ENCODE data around the gene PREP. TPM values are rescaled to one million over a fixed set of nuclear protein-coding genes. Genes with fewer than 3 reads are reported as not detected.

PREP gene
- total and polyA plus RNA-seq, 4 donors: 14.1 to 21.8 (median 18.9) TPM

GRCh38 chr6:105282631-105283585 lies 120.0 kb downstream of the PREP start:
- H3K27me3 ChIP-seq (ENCODE audit: control insufficient read depth in 1 of 2, insufficient read depth in 2 of 2, low read length in 1 of 2): no peaks in the 10 kb centered on the region
- no peak overlapping the region for H3K27ac ChIP-seq (ENCODE audit: low read depth in 1 of 2, low read length in 2 of 2)
- DNase-seq: no peak
- H3K4me1 ChIP-seq (ENCODE audit: control insufficient read depth in 1 of 2, insufficient read depth in 2 of 2, low read length in 2 of 2): no peaks in the 10 kb centered on the region
- WGBS, 2 donors: 81 to 91% methylated on average over 18 of the region's 18 CpGs
- no peak overlapping the region for H3K4me3 ChIP-seq (ENCODE audit: low read length in 2 of 2)
- intact Hi-C loops (cut with DNase I): no loop called here
- H3K36me3 ChIP-seq (ENCODE audit: control insufficient read depth in 1 of 2, insufficient read depth in 2 of 2, low read length in 1 of 2): peaks cover 0 to 13% of the 10 kb centered on the region in 2 donors
- no peak for ATAC-seq (ENCODE audit: low FRiP score)
- no peaks in the 10 kb centered on the region for H3K9me3 ChIP-seq (ENCODE audit: control insufficient read depth, low read length)

DNA sequence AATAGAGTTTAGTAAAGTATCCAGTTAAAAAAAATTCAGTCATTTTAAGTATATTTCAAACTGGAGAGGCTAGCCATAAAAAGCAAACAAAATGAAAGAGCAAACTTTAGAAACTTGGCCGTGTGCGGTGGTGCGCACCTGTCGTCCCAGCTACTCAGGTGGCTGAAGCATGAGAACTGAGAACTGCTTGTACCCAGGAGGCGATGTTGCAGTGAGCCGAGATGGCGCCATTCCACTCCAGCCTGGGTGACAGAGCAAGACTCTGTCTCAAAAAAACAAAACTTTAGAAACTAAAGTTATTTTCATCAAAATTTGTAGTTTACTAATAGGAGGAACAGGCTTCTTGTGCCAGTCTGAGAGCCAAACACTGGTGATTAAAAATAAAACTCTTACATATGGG lies 122.8 kb downstream of the PREP start:
- no peak for DNase-seq
- H3K9me3 ChIP-seq (ENCODE audit: control insufficient read depth, low read length): no peaks in the 10 kb centered on the region
- intact Hi-C loops (cut with DNase I): no loop called here
- no peaks in the 10 kb centered on the region for H3K4me1 ChIP-seq (ENCODE audit: control insufficient read depth in 1 of 2, insufficient read depth in 2 of 2, low read length in 2 of 2)
- H3K27ac ChIP-seq (ENCODE audit: low read depth in 1 of 2, low read length in 2 of 2): no peak overlapping the region
- 96 to 97% methylated on average over 7 of the region's 7 CpGs for whole genome bisulfite sequencing, 2 donors
- H3K36me3 ChIP-seq (ENCODE audit: control insufficient read depth in 1 of 2, insufficient read depth in 2 of 2, low read length in 1 of 2): peaks cover 0 to 13% of the 10 kb centered on the region in 2 donors
- H3K27me3 ChIP-seq (ENCODE audit: control insufficient read depth in 1 of 2, insufficient read depth in 2 of 2, low read length in 1 of 2): no peaks in the 10 kb centered on the region
- no peak for ATAC-seq (ENCODE audit: low FRiP score)
- H3K4me3 ChIP-seq (ENCODE audit: low read length in 2 of 2): no peak overlapping the region

- ATAC-seq (ENCODE audit: low FRiP score): no peak
- no peak overlapping the region for H3K27ac ChIP-seq (ENCODE audit: low read depth in 1 of 2, low read length in 2 of 2)
- no peak overlapping the region for H3K4me3 ChIP-seq (ENCODE audit: low read length in 2 of 2)
- intact Hi-C loops (cut with DNase I): no loop called here
- H3K36me3 ChIP-seq (ENCODE audit: control insufficient read depth in 1 of 2, insufficient read depth in 2 of 2, low read length in 1 of 2): peaks cover 0 to 13% of the 10 kb centered on the region in 2 donors
- H3K4me1 ChIP-seq (ENCODE audit: control insufficient read depth in 1 of 2, insufficient read depth in 2 of 2, low read length in 2 of 2): no peaks in the 10 kb centered on the region
- 94 to 95% methylated on average over 3 of the region's 3 CpGs for WGBS, 2 donors
- H3K9me3 ChIP-seq (ENCODE audit: control insufficient read depth, low read length): no peaks in the 10 kb centered on the region
- no peaks in the 10 kb centered on the region for H3K27me3 ChIP-seq (ENCODE audit: control insufficient read depth in 1 of 2, insufficient read depth in 2 of 2, low read length in 1 of 2)
- no peak for DNase-seq
Measured at GRCh38 chr6:105279463-105279862, 123.4 kb downstream of the PREP start.

GRCh38 chr6:105278813-105279212 lies 124.1 kb downstream of the PREP start:
- no peak overlapping the region for H3K27ac ChIP-seq (ENCODE audit: low read depth in 1 of 2, low read length in 2 of 2)
- H3K4me3 ChIP-seq (ENCODE audit: low read length in 2 of 2): no peak overlapping the region
- H3K9me3 ChIP-seq (ENCODE audit: control insufficient read depth, low read length): no peaks in the 10 kb centered on the region
- no peaks in the 10 kb centered on the region for H3K27me3 ChIP-seq (ENCODE audit: control insufficient read depth in 1 of 2, insufficient read depth in 2 of 2, low read length in 1 of 2)
- no peaks in the 10 kb centered on the region for H3K4me1 ChIP-seq (ENCODE audit: control insufficient read depth in 1 of 2, insufficient read depth in 2 of 2, low read length in 2 of 2)
- no peak for ATAC-seq (ENCODE audit: low FRiP score)
- 34 to 66% methylated on average over 3 of the region's 3 CpGs for WGBS, 2 donors
- H3K36me3 ChIP-seq (ENCODE audit: control insufficient read depth in 1 of 2, insufficient read depth in 2 of 2, low read length in 1 of 2): peaks cover 0 to 13% of the 10 kb centered on the region in 2 donors
- intact Hi-C loops (cut with DNase I): no loop called here
- no peak for DNase-seq

DNA sequence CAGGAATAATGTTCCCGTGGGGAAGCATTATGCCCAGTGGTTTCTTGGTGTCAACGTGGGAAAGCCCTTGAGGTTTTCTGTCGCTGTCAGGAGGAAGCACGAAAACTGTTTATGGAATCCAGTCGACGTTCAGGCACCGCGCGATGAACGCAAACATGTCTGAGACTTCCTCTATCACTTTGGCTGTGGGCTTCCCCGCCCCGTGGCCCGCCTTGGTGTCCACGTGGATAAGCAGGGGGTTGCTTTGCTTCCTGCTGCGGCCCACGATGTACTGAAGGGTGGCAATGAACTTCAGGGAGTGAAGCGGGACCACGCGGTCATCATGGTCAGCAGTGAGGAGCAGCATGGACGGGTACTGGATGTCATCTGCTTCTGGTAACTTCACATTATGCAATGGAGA lies 124.8 kb downstream of the PREP start:
- no peak for DNase-seq
- peaks cover 0 to 13% of the 10 kb centered on the region in 2 donors for H3K36me3 ChIP-seq (ENCODE audit: control insufficient read depth in 1 of 2, insufficient read depth in 2 of 2, low read length in 1 of 2)

DNA sequence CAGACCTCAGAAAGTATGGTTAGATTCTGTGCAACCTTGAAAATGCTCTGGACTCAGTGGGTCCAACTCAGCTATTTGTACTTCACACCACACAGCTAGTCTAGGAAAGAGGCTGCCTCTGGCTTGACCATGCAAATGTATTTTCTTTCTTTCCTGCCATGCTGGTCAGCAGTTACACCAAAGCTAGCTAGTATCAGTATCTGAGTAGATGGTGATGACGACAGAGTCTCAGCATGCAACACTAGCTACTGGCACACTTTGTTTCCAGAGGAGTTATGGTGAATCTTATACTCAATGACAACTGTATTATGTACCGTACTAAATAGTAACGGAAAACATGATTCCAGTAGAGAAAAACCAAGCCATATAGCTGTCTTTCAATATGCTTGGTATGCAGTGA lies 126.5 kb downstream of the PREP start:
- no peak overlapping the region for H3K4me3 ChIP-seq (ENCODE audit: low read length in 2 of 2)
- no peaks in the 10 kb centered on the region for H3K4me1 ChIP-seq (ENCODE audit: control insufficient read depth in 1 of 2, insufficient read depth in 2 of 2, low read length in 2 of 2)
- H3K27me3 ChIP-seq (ENCODE audit: control insufficient read depth in 1 of 2, insufficient read depth in 2 of 2, low read length in 1 of 2): no peaks in the 10 kb centered on the region
- H3K9me3 ChIP-seq (ENCODE audit: control insufficient read depth, low read length): no peaks in the 10 kb centered on the region
- peaks cover 0 to 9% of the 10 kb centered on the region in 2 donors for H3K36me3 ChIP-seq (ENCODE audit: control insufficient read depth in 1 of 2, insufficient read depth in 2 of 2, low read length in 1 of 2)
- intact Hi-C loops (cut with DNase I): no loop called here
- ATAC-seq (ENCODE audit: low FRiP score): no peak
- no peak for DNase-seq
- H3K27ac ChIP-seq (ENCODE audit: low read depth in 1 of 2, low read length in 2 of 2): no peak overlapping the region
- WGBS, 2 donors: 93 to 96% methylated on average over 3 of the region's 3 CpGs

More for the DNA sequence above, 124.8 kb downstream of the PREP start:
- intact Hi-C loops (cut with DNase I): no loop called here
- Histone ChIP-seq H3K27ac (ENCODE audit: low read depth in 1 of 2, low read length in 2 of 2) (no peak overlapping the region), H3K27me3 (ENCODE audit: control insufficient read depth in 1 of 2, insufficient read depth in 2 of 2, low read length in 1 of 2) (no peaks in the 10 kb centered on the region), H3K4me3 (ENCODE audit: low read length in 2 of 2) (no peak overlapping the region), H3K4me1 (ENCODE audit: control insufficient read depth in 1 of 2, insufficient read depth in 2 of 2, low read length in 2 of 2) (no peaks in the 10 kb centered on the region), H3K9me3 (ENCODE audit: control insufficient read depth, low read length) (no peaks in the 10 kb centered on the region)
- WGBS, 2 donors: 85 to 86% methylated on average over 20 of the region's 20 CpGs
- ATAC-seq (ENCODE audit: low FRiP score): no peak

DNA sequence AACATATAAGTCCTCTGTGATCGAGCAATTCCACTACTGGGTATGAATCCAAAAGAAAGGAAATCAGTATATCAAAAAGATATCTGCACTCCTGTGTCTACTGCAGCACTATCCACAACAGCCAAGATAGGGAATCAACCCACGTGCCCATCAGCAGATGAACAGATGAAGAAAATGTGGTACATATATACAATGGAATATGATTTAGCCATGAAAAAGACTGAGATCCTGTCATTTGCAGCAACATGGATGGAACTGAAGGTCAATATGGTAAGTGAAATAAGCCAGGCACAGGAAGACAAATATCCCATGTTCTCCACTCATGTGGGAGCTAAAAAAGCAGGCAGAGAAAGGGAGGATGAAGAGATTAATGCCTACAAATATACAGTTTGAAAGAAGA lies 127.3 kb downstream of the PREP start:
- no peak for ATAC-seq (ENCODE audit: low FRiP score)
- peaks cover 0 to 5% of the 10 kb centered on the region in 2 donors for H3K36me3 ChIP-seq (ENCODE audit: control insufficient read depth in 1 of 2, insufficient read depth in 2 of 2, low read length in 1 of 2)
- intact Hi-C loops (cut with DNase I): no loop called here
- no peak for DNase-seq
- no peak overlapping the region for H3K4me3 ChIP-seq (ENCODE audit: low read length in 2 of 2)
- no peak overlapping the region for H3K27ac ChIP-seq (ENCODE audit: low read depth in 1 of 2, low read length in 2 of 2)
- H3K27me3 ChIP-seq (ENCODE audit: control insufficient read depth in 1 of 2, insufficient read depth in 2 of 2, low read length in 1 of 2): no peaks in the 10 kb centered on the region
- no peaks in the 10 kb centered on the region for H3K9me3 ChIP-seq (ENCODE audit: control insufficient read depth, low read length)
- no peaks in the 10 kb centered on the region for H3K4me1 ChIP-seq (ENCODE audit: control insufficient read depth in 1 of 2, insufficient read depth in 2 of 2, low read length in 2 of 2)
- 97 to 100% methylated on average over 2 of the region's 2 CpGs for WGBS, 2 donors

DNA sequence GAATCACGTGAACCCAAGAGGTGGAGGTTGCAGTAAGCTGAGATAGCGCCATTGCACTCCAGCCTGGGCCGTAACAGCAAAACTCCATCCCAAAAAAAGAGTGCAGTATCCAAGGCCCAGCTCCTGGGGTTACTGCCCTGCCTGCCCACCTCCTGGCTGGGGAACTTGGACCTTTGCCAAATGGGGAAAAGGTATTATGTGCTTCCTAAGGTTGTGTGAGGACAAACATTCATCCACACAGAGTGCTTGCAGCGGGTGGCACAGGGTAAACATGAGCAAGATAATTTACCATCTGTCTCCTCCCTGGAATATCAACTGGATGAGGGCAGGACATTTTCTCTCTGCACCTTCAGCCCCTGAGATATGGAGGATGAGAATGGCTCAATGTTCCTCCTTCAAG lies 128.2 kb downstream of the PREP start:
- Histone ChIP-seq H3K27ac (ENCODE audit: low read depth in 1 of 2, low read length in 2 of 2) (no peak overlapping the region), H3K4me3 (ENCODE audit: low read length in 2 of 2) (no peak overlapping the region), H3K27me3 (ENCODE audit: control insufficient read depth in 1 of 2, insufficient read depth in 2 of 2, low read length in 1 of 2) (no peaks in the 10 kb centered on the region), H3K36me3 (ENCODE audit: control insufficient read depth in 1 of 2, insufficient read depth in 2 of 2, low read length in 1 of 2) (peaks cover 0 to 5% of the 10 kb centered on the region in 2 donors), H3K4me1 (ENCODE audit: control insufficient read depth in 1 of 2, insufficient read depth in 2 of 2, low read length in 2 of 2) (no peaks in the 10 kb centered on the region), H3K9me3 (ENCODE audit: control insufficient read depth, low read length) (no peaks in the 10 kb centered on the region)
- 84 to 96% methylated on average over 4 of the region's 4 CpGs for WGBS, 2 donors
- DNase-seq: no peak
- intact Hi-C loops (cut with DNase I): no loop called here
- ATAC-seq (ENCODE audit: low FRiP score): peak; percentile 40

GRCh38 chr6:105273589-105273988 lies 129.3 kb downstream of the PREP start:
- H3K36me3 ChIP-seq (ENCODE audit: control insufficient read depth in 1 of 2, insufficient read depth in 2 of 2, low read length in 1 of 2): peaks cover 0 to 5% of the 10 kb centered on the region in 2 donors
- intact Hi-C loops (cut with DNase I): no loop called here
- no peak for DNase-seq
- WGBS, 2 donors: 78 to 79% methylated on average over 8 of the region's 8 CpGs
- no peak for ATAC-seq (ENCODE audit: low FRiP score)
- H3K9me3 ChIP-seq (ENCODE audit: control insufficient read depth, low read length): no peaks in the 10 kb centered on the region
- H3K27ac ChIP-seq (ENCODE audit: low read depth in 1 of 2, low read length in 2 of 2): no peak overlapping the region
- H3K27me3 ChIP-seq (ENCODE audit: control insufficient read depth in 1 of 2, insufficient read depth in 2 of 2, low read length in 1 of 2): no peaks in the 10 kb centered on the region
- H3K4me1 ChIP-seq (ENCODE audit: control insufficient read depth in 1 of 2, insufficient read depth in 2 of 2, low read length in 2 of 2): no peaks in the 10 kb centered on the region
- H3K4me3 ChIP-seq (ENCODE audit: low read length in 2 of 2): no peak overlapping the region

Measured in aorta (tissue), 5 donors.